HG03442 (cell line): ENCODE measurements around the gene MMP1.

ENCODE experiments used
- ATAC-seq: cut with Tn5 transposase; IDR thresholded peaks from one replicate; pipeline ENCODE4 v1.9.1; 2021; ENCODE audit warnings: mild to moderate bottlenecking, moderate library complexity; ENCODE audit not compliant: unreplicated experiment

The MMP1 gene

GRCh38 chr11:102807921-102808320 is 10.0 kb upstream of the MMP1 start:
- ATAC-seq = peak; percentile 82

- no peak for ATAC-seq
Observed at GRCh38 chr11:102806296-102806695, 8.3 kb upstream of the MMP1 start.

- no peak for ATAC-seq
Observed at GRCh38 chr11:102802341-102802740, 4.4 kb upstream of the MMP1 start.

- no peak for ATAC-seq
Observed at GRCh38 chr11:102800767-102801166, 2.8 kb upstream of the MMP1 start.

- no peak for ATAC-seq
Observed at GRCh38 chr11:102799681-102800340, 1.9 kb upstream of the MMP1 start.

GRCh38 chr11:102794382-102794781 is 3.6 kb downstream of the MMP1 start:
- peak; percentile 98 for ATAC-seq

GRCh38 chr11:102793677-102794290 is 4.2 kb downstream of the MMP1 start:
- ATAC-seq = no peak

GRCh38 chr11:102792604-102793003 is 5.4 kb downstream of the MMP1 start:
- no peak for ATAC-seq

GRCh38 chr11:102791271-102792036 is 6.5 kb downstream of the MMP1 start:
- ATAC-seq = no peak

GRCh38 chr11:102788334-102788995 is 9.5 kb downstream of the MMP1 start:
- no peak for ATAC-seq

- no peak for ATAC-seq
Observed at GRCh38 chr11:102784380-102784779, 13.6 kb downstream of the MMP1 start.

- no peak for ATAC-seq
Observed at GRCh38 chr11:102783720-102784119, 14.2 kb downstream of the MMP1 start.

- ATAC-seq = no peak
Observed at GRCh38 chr11:102783016-102783415, 14.9 kb downstream of the MMP1 start.

- no peak for ATAC-seq
Observed at GRCh38 chr11:102781676-102782075, 16.3 kb downstream of the MMP1 start.

- peak; percentile 45 for ATAC-seq
Observed at GRCh38 chr11:102780491-102780918, 17.5 kb downstream of the MMP1 start, which contains the start of gene MMP10. TSS of gene MMP10 (minus strand) at chr11:102780628. CDS start at chr11:102780591, 37 bp downstream.

- ATAC-seq = no peak
Observed at GRCh38 chr11:102776454-102776853, 21.5 kb downstream of the MMP1 start.

- no peak for ATAC-seq
Observed at GRCh38 chr11:102773386-102773785, 24.6 kb downstream of the MMP1 start.

- no peak for ATAC-seq
Observed at GRCh38 chr11:102771351-102771750, 26.6 kb downstream of the MMP1 start.

GRCh38 chr11:102770191-102770590 is 27.8 kb downstream of the MMP1 start:
- no peak for ATAC-seq

- ATAC-seq = no peak
Observed at GRCh38 chr11:102767800-102768199, 30.2 kb downstream of the MMP1 start.

GRCh38 chr11:102763440-102763839 is 34.5 kb downstream of the MMP1 start:
- ATAC-seq = no peak
